ENCODE results near the gene COL6A2. TPM values are rescaled to one million over a fixed set of nuclear protein-coding genes. Genes with fewer than 3 reads are reported as not detected.
"Not testable (repeated sequence)": the region's sequence is repeated elsewhere in the genome, so short reads cannot be mapped to it uniquely, and the experiment has no call there.

COL6A2 gene
- polyA plus RNA-seq, 3 donors, result 0.01 TPM; not detected in 2

DNA sequence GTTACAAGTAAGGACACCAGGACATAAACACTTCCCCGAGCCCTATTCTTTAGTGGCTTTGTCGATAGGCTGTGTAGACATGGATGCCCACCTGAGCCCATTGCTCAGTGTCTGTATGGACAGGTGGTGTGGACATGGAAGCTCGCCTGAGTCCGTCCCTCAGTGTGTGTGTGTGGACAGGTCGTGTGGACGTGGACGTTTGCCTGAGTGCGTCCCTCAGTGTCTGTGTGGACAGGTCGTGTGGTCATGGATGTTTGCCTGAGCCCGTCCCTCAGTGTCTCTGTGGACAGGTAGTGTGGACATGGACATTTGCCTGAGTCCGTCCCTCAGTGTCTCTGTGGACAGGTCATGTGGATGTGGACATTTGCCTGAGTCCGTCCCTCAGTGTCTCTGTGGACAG, 38.7 kb upstream of the COL6A2 start:
- Histone ChIP-seq H3K4me2 (replicated peaks; ENCODE audit: extremely low read depth, low read length, poor library complexity, severe bottlenecking) (no peak overlapping the region), H3K27me3 (ENCODE audit: control insufficient read depth in 2 of 2, insufficient read depth in 2 of 2, low read length in 2 of 2) (peaks cover 0 to 27% of the 10 kb centered on the region in 2 donors), H3K27ac (ENCODE audit: low read depth in 1 of 2, low read length in 2 of 2) (no peak overlapping the region), H3K4me3 (replicated peaks in 1 of 3; ENCODE audit: low read depth in 2 of 3, low read length in 3 of 3) (no peak overlapping the region), H3K4me1 (ENCODE audit: control insufficient read depth in 1 of 2, insufficient read depth in 2 of 2, low read length in 2 of 2) (no peaks in the 10 kb centered on the region), H4K20me1 (ENCODE audit: insufficient read depth, low read length) (no peaks in the 10 kb centered on the region), H3K9ac (ENCODE audit: insufficient read depth, low read length, poor library complexity, severe bottlenecking) (no peak overlapping the region), H3K9me3 (replicated peaks in 1 of 2; ENCODE audit: control insufficient read depth in 1 of 2, insufficient read depth in 1 of 2, low read length in 2 of 2) (peaks cover 26 to 38% of the 10 kb centered on the region in 2 donors), H2AFZ (ENCODE audit: insufficient read depth, low read depth, low read length, poor library complexity, severe bottlenecking) (no peak overlapping the region), H3K79me2 (ENCODE audit: insufficient read depth, low read length) (no peaks in the 10 kb centered on the region), H3K36me3 (replicated peaks in 1 of 2; ENCODE audit: control insufficient read depth in 1 of 2, insufficient read depth in 2 of 2, low read length in 2 of 2) (no peaks in the 10 kb centered on the region)
- peaks cover 29 to 51% (median 40%) of the 10 kb centered on the region in 7 donors for H3K9me3 Mint-ChIP-seq
- no peak for DNase-seq
- H3K27me3 Mint-ChIP-seq (ENCODE audit: low read depth in 3 of 3), result peaks cover 29 to 48% (median 33%) of the 10 kb centered on the region in 3 donors
- 91% methylated on average over 10 of the region's 12 CpGs for WGBS (ENCODE audit: insufficient coverage)
- H3K27ac Mint-ChIP-seq, result peak overlapping the region in 1 of 7 donors; percentile 8
- no peak overlapping the region for H3K4me3 Mint-ChIP-seq
- H3K36me3 Mint-ChIP-seq, result no peaks in the 10 kb centered on the region
- TF ChIP-seq, protein P1, sequence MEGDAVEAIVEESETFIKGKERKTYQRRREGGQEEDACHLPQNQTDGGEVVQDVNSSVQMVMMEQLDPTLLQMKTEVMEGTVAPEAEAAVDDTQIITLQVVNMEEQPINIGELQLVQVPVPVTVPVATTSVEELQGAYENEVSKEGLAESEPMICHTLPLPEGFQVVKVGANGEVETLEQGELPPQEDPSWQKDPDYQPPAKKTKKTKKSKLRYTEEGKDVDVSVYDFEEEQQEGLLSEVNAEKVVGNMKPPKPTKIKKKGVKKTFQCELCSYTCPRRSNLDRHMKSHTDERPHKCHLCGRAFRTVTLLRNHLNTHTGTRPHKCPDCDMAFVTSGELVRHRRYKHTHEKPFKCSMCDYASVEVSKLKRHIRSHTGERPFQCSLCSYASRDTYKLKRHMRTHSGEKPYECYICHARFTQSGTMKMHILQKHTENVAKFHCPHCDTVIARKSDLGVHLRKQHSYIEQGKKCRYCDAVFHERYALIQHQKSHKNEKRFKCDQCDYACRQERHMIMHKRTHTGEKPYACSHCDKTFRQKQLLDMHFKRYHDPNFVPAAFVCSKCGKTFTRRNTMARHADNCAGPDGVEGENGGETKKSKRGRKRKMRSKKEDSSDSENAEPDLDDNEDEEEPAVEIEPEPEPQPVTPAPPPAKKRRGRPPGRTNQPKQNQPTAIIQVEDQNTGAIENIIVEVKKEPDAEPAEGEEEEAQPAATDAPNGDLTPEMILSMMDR (IDR thresholded peaks at IDR 0.05), result no peak
- H3K4me1 Mint-ChIP-seq, result peaks cover 2% of the 10 kb centered on the region
- intact Hi-C loops (cut with micrococcal nuclease), result no loop called here

DNA sequence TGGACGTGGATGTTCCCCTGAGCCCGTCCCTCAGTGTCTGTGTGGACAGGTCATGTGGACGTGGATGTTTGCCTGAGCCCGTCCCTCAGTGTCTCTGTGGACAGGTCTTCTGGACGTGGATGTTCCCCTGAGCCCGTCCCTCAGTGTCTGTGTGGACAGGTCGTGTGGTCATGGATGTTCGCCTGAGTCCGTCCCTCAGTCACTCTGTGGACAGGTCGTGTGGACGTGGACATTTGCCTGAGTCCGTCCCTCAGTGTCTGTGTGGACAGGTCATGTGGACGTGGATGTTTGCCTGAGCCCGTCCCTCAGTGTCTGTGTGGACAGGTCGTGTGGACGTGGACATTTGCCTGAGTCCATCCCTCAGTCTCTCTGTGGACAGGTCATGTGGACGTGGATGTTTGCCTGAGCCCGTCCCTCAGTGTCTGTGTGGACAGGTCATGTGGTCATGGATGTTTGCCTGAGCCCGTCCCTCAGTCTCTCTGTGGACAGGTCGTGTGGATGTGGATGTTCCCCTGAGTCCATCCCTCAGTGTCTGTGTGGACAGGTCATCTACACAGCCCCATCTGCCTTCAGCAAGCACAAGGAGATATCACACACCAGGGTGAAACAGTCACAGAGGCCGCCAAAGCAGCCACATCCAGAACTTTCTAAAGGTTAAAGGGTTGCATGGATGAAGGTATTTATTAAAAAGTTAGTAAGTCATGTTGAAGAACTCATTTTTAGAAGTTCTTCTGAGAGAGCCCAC, 38.0 kb upstream of the COL6A2 start:
- peaks cover 26 to 38% of the 10 kb centered on the region in 2 donors for H3K9me3 ChIP-seq (replicated peaks in 1 of 2; ENCODE audit: control insufficient read depth in 1 of 2, insufficient read depth in 1 of 2, low read length in 2 of 2)
- H3K4me3 Mint-ChIP-seq; H3K4me2 ChIP-seq (replicated peaks; ENCODE audit: extremely low read depth, low read length, poor library complexity, severe bottlenecking); H3K36me3 Mint-ChIP-seq; H3K79me2 ChIP-seq (ENCODE audit: insufficient read depth, low read length); H3K27ac Mint-ChIP-seq; H3K27ac ChIP-seq (ENCODE audit: low read depth in 1 of 2, low read length in 2 of 2); H2AFZ ChIP-seq (ENCODE audit: insufficient read depth, low read depth, low read length, poor library complexity, severe bottlenecking); intact Hi-C loops (cut with micrococcal nuclease); H3K36me3 ChIP-seq (replicated peaks in 1 of 2; ENCODE audit: control insufficient read depth in 1 of 2, insufficient read depth in 2 of 2, low read length in 2 of 2); H3K4me1 Mint-ChIP-seq; H3K4me3 ChIP-seq (replicated peaks in 1 of 3; ENCODE audit: low read depth in 2 of 3, low read length in 3 of 3); DNase-seq; H3K9ac ChIP-seq (ENCODE audit: insufficient read depth, low read length, poor library complexity, severe bottlenecking); H3K4me1 ChIP-seq (ENCODE audit: control insufficient read depth in 1 of 2, insufficient read depth in 2 of 2, low read length in 2 of 2); H4K20me1 ChIP-seq (ENCODE audit: insufficient read depth, low read length): not testable (repeated sequence)
- Mint-ChIP-seq H3K27me3 (ENCODE audit: low read depth in 3 of 3) (peaks cover 27 to 54% (median 33%) of the 10 kb centered on the region in 3 donors), H3K9me3 (peaks cover 29 to 49% (median 40%) of the 10 kb centered on the region in 7 donors)
- peaks cover 0 to 27% of the 10 kb centered on the region in 2 donors for H3K27me3 ChIP-seq (ENCODE audit: control insufficient read depth in 2 of 2, insufficient read depth in 2 of 2, low read length in 2 of 2)
- WGBS (ENCODE audit: insufficient coverage), result 95% methylated on average over 18 of the region's 21 CpGs

Measured in CD14-positive monocyte (primary cell).